Mesendoderm (in vitro differentiated cells): ENCODE results near the gene PDE9A.
"Not testable (repeated sequence)": the region's sequence is repeated elsewhere in the genome, so short reads cannot be mapped to it uniquely, and the experiment has no call there.

Experiments used
- DNase-seq: peaks from one replicate; pipeline ENCODE4 v3.0.0; 2013
- H2AK5ac ChIP-seq: 2 replicates; pipeline ENCODE4 v1.6.1; 2013; ENCODE audit warnings: low read length, inconsistent platforms
- H2BK120ac ChIP-seq: 2 replicates; pipeline ENCODE4 v1.6.1; 2013; ENCODE audit warnings: low read depth, mild to moderate bottlenecking, low read length, moderate library complexity, mixed read lengths
- H2BK15ac ChIP-seq: replicated peaks from 2 replicates; pipeline ENCODE4 v1.6.1; 2013; ENCODE audit warnings: low read depth, mild to moderate bottlenecking, moderate library complexity
- H2BK5ac ChIP-seq: 2 replicates; pipeline ENCODE4 v1.6.1; 2013; ENCODE audit warnings: low read length, inconsistent platforms
- H3K18ac ChIP-seq: 2 replicates; pipeline ENCODE4 v1.6.1; 2013; ENCODE audit warnings: mild to moderate bottlenecking, low read length, mixed read lengths
- H3K23ac ChIP-seq: one replicate; pipeline ENCODE4 v1.6.1; 2013; ENCODE audit warnings: low read length
- H3K27ac ChIP-seq: 2 replicates; pipeline ENCODE4 v1.5.1; 2013; ENCODE audit warnings: low read depth, mild to moderate bottlenecking, inconsistent platforms, low read length, moderate library complexity
- H3K27me3 ChIP-seq: 2 replicates; pipeline ENCODE4 v1.6.1; 2013; ENCODE audit warnings: low read length, control low read depth, mild to moderate bottlenecking, inconsistent platforms; ENCODE audit not compliant: insufficient read depth, poor library complexity
- H3K36me3 ChIP-seq: 2 replicates; pipeline ENCODE4 v1.6.1; 2013; ENCODE audit warnings: low read length, inconsistent platforms; ENCODE audit not compliant: control insufficient read depth, insufficient read depth
- H3K4ac ChIP-seq: one replicate; pipeline ENCODE4 v1.6.1; 2013; ENCODE audit warnings: low read depth, mild to moderate bottlenecking, low read length, moderate library complexity
- H3K4me1 ChIP-seq: 2 replicates; pipeline ENCODE4 v1.6.1; 2013; ENCODE audit warnings: low read depth, low read length, inconsistent platforms; ENCODE audit not compliant: control insufficient read depth
- H3K4me2 ChIP-seq: 2 replicates; pipeline ENCODE4 v1.6.1; 2013; ENCODE audit warnings: low read length
- H3K4me3 ChIP-seq: 2 replicates; pipeline ENCODE4 v1.5.1; 2013; ENCODE audit warnings: mild to moderate bottlenecking, low read length
- H3K56ac ChIP-seq: one replicate; pipeline ENCODE4 v1.6.1; 2013; ENCODE audit warnings: low read length
- H3K79me1 ChIP-seq: 2 replicates; pipeline ENCODE4 v1.6.1; 2013; ENCODE audit warnings: low read length, inconsistent platforms
- H3K79me2 ChIP-seq: 2 replicates; pipeline ENCODE4 v1.6.1; 2013; ENCODE audit warnings: mild to moderate bottlenecking, low read length; ENCODE audit not compliant: control insufficient read depth, insufficient read depth
- H3K9ac ChIP-seq: 2 replicates; pipeline ENCODE4 v1.6.1; 2013; ENCODE audit warnings: low read length, inconsistent platforms
- H4K5ac ChIP-seq: one replicate; pipeline ENCODE4 v1.6.1; 2013; ENCODE audit warnings: low read length
- H4K8ac ChIP-seq: one replicate; pipeline ENCODE4 v1.6.1; 2013; ENCODE audit warnings: low read depth, mild to moderate bottlenecking, control low read depth, low read length, moderate library complexity
- WGBS: extraction: QIAGEN DNeasy Blood & Tissue Kit; methylation state at CpG from one replicate; pipeline ENCODE4 v1.1.7; 2013; ENCODE audit warnings: low lambda C conversion rate, missing lambda C conversion rate; ENCODE audit not compliant: insufficient coverage; ENCODE audit errors: extremely low coverage; 5-methylcytosine and 5-hydroxymethylcytosine counted together

Gene PDE9A

DNA sequence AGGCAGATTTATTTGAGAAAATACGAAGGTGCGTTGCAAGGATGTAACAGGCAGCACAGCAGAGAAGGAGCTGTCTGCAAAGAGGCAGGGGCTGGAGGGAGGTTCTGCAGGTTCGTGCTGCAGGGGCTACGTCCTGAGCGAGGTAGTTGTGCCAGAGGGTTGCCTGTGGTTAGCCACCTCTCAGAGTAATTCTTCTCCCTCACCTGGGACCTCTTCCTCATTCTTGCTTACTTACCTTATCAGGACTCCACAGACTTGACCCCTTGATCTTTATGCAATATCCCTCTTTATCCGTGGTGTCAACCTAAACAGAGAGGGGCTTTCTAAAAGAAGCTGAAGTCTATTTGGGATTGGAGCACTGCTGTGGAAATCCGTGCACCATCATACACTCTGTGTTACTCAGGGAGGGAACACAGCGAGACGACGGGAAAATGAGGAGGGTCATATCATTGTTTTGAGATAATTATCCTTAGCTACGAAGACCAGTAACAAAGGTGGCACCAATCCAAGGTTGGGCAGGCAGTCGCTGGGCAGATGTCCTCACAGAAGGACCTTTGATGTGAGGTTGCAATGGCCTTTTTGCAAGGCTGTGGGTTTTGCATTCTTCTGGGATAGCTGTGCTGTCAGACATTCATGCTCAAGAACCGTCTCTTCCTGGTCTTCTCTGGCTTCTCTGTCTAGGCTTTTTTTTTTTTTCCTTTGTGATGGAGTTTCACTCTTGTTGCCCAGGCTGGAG lies 143.1 kb downstream of the PDE9A start:
- DNase-seq: peak; percentile 32
- no peaks in the 10 kb centered on the region for H3K27me3 ChIP-seq
- H4K8ac ChIP-seq: no peak overlapping the region
- no CpG with 5 or more reads among the region's 13 CpGs for WGBS
- peak overlapping the region; percentile 0 for H3K56ac ChIP-seq
- no peak overlapping the region for H2BK120ac ChIP-seq
- peaks cover 1% of the 10 kb centered on the region for H3K36me3 ChIP-seq
- no peaks in the 10 kb centered on the region for H3K79me2 ChIP-seq
- H3K4ac ChIP-seq: no peak overlapping the region
- peak overlapping the region; percentile 7 for H3K18ac ChIP-seq
- no peak overlapping the region for H4K5ac ChIP-seq
- H2AK5ac ChIP-seq: peak overlapping the region; percentile 24
- no peak overlapping the region for H3K9ac ChIP-seq
- H2BK5ac ChIP-seq: peak overlapping the region; percentile 65
- no peak overlapping the region for H3K4me3 ChIP-seq
- H3K4me2 ChIP-seq: no peak overlapping the region
- no peak overlapping the region for H2BK15ac ChIP-seq
- no peak overlapping the region for H3K23ac ChIP-seq
- no peak overlapping the region for H3K27ac ChIP-seq
- no peaks in the 10 kb centered on the region for H3K79me1 ChIP-seq
- no peaks in the 10 kb centered on the region for H3K4me1 ChIP-seq

GRCh38 chr21:42797522-42797921 lies 144.1 kb downstream of the PDE9A start:
- Histone ChIP-seq H3K56ac (no peak overlapping the region), H3K9ac (no peak overlapping the region), H4K8ac (no peak overlapping the region), H3K4me3 (no peak overlapping the region), H3K27ac (peak overlapping the region; percentile 29), H3K4me1 (no peaks in the 10 kb centered on the region), H3K18ac (no peak overlapping the region), H3K36me3 (peaks cover 1% of the 10 kb centered on the region), H3K79me2 (no peaks in the 10 kb centered on the region), H3K4me2 (no peak overlapping the region), H3K4ac (no peak overlapping the region), H2BK5ac (no peak overlapping the region), H2BK120ac (no peak overlapping the region), H3K27me3 (no peaks in the 10 kb centered on the region), H2AK5ac (no peak overlapping the region), H4K5ac (no peak overlapping the region), H2BK15ac (no peak overlapping the region), H3K23ac (no peak overlapping the region), H3K79me1 (no peaks in the 10 kb centered on the region)
- no CpG with 5 or more reads among the region's 7 CpGs for WGBS
- peak; percentile 79 for DNase-seq

- H4K8ac ChIP-seq: no peak overlapping the region
- H3K4me2 ChIP-seq: no peak overlapping the region
- H3K79me2 ChIP-seq: no peaks in the 10 kb centered on the region
- no peak overlapping the region for H3K56ac ChIP-seq
- H3K9ac ChIP-seq: no peak overlapping the region
- no peaks in the 10 kb centered on the region for H3K4me1 ChIP-seq
- no peak overlapping the region for H3K27ac ChIP-seq
- no peak overlapping the region for H3K4me3 ChIP-seq
- H3K79me1 ChIP-seq: no peaks in the 10 kb centered on the region
- WGBS: no CpG with 5 or more reads among the region's 6 CpGs
- H3K27me3 ChIP-seq: no peaks in the 10 kb centered on the region
- H3K4ac ChIP-seq: peak overlapping the region; percentile 44
- H4K5ac ChIP-seq: no peak overlapping the region
- H3K36me3 ChIP-seq: peaks cover 1% of the 10 kb centered on the region
- peak overlapping the region; percentile 42 for H3K18ac ChIP-seq
- no peak overlapping the region for H2BK5ac ChIP-seq
- DNase-seq: no peak
- no peak overlapping the region for H2BK120ac ChIP-seq
- H2BK15ac ChIP-seq: no peak overlapping the region
- H2AK5ac ChIP-seq: no peak overlapping the region
- no peak overlapping the region for H3K23ac ChIP-seq
These were observed 144.7 kb downstream of the PDE9A start for GRCh38 chr21:42798106-42798505.

GRCh38 chr21:42799516-42799915 lies 146.1 kb downstream of the PDE9A start:
- Histone ChIP-seq H3K27ac (no peak overlapping the region), H2BK5ac (no peak overlapping the region), H3K36me3 (peaks cover 1% of the 10 kb centered on the region), H2BK120ac (no peak overlapping the region), H3K79me1 (no peaks in the 10 kb centered on the region), H3K4me3 (no peak overlapping the region), H3K27me3 (no peaks in the 10 kb centered on the region), H4K5ac (no peak overlapping the region), H3K18ac (peak overlapping the region; percentile 6), H3K4me1 (no peaks in the 10 kb centered on the region), H3K9ac (no peak overlapping the region), H3K4me2 (no peak overlapping the region), H3K23ac (no peak overlapping the region), H3K4ac (no peak overlapping the region), H2AK5ac (peak overlapping the region; percentile 78), H3K56ac (peak overlapping the region; percentile 11), H3K79me2 (no peaks in the 10 kb centered on the region), H2BK15ac (no peak overlapping the region), H4K8ac (no peak overlapping the region)
- DNase-seq: no peak
- WGBS: 100% methylated on average over 3 of the region's 9 CpGs

GRCh38 chr21:42799948-42800347 lies 146.5 kb downstream of the PDE9A start:
- H3K56ac ChIP-seq: peak overlapping the region; percentile 22
- no peak overlapping the region for H3K4me2 ChIP-seq
- peak overlapping the region; percentile 70 for H2BK5ac ChIP-seq
- H3K27ac ChIP-seq: no peak overlapping the region
- H3K4me3 ChIP-seq: no peak overlapping the region
- no peaks in the 10 kb centered on the region for H3K79me2 ChIP-seq
- no peak overlapping the region for H3K18ac ChIP-seq
- H3K36me3 ChIP-seq: peaks cover 1% of the 10 kb centered on the region
- no CpG with 5 or more reads among the region's 5 CpGs for WGBS
- no peak for DNase-seq
- no peak overlapping the region for H4K5ac ChIP-seq
- no peak overlapping the region for H3K4ac ChIP-seq
- H3K9ac ChIP-seq: no peak overlapping the region
- no peak overlapping the region for H2AK5ac ChIP-seq
- H3K27me3 ChIP-seq: no peaks in the 10 kb centered on the region
- H3K23ac ChIP-seq: no peak overlapping the region
- H3K4me1 ChIP-seq: no peaks in the 10 kb centered on the region
- H2BK120ac ChIP-seq: peak overlapping the region; percentile 18
- H4K8ac ChIP-seq: no peak overlapping the region
- H2BK15ac ChIP-seq: no peak overlapping the region
- no peaks in the 10 kb centered on the region for H3K79me1 ChIP-seq

- not testable (repeated sequence) for H3K79me1 ChIP-seq, DNase-seq
These were observed 148.2 kb downstream of the PDE9A start for GRCh38 chr21:42801616-42802015.

More at GRCh38 chr21:42801616-42802015, 148.2 kb downstream of the PDE9A start:
- not testable (repeated sequence) for H3K4me1 ChIP-seq, H3K9ac ChIP-seq, H4K5ac ChIP-seq, H2AK5ac ChIP-seq, H3K56ac ChIP-seq, H2BK5ac ChIP-seq, H3K79me2 ChIP-seq, H3K4me2 ChIP-seq, H3K4me3 ChIP-seq, H2BK15ac ChIP-seq, H3K27me3 ChIP-seq, H3K4ac ChIP-seq, H4K8ac ChIP-seq, H3K36me3 ChIP-seq, H3K18ac ChIP-seq, H3K27ac ChIP-seq, H3K23ac ChIP-seq, H2BK120ac ChIP-seq
- WGBS: 100% methylated on average over 3 of the region's 6 CpGs
